DMS 273 (cell line): Measurements from ENCODE around the gene FOXRED2.
"Not testable (repeated sequence)": the region's sequence is repeated elsewhere in the genome, so short reads cannot be mapped to it uniquely, and the experiment has no call there.

Experiments used
- DNase-seq: peaks from one replicate; lab custom pipeline; 2025; ENCODE audit not compliant: unreplicated experiment; lab: John Stamatoyannopoulos, UW

Gene FOXRED2

DNA sequence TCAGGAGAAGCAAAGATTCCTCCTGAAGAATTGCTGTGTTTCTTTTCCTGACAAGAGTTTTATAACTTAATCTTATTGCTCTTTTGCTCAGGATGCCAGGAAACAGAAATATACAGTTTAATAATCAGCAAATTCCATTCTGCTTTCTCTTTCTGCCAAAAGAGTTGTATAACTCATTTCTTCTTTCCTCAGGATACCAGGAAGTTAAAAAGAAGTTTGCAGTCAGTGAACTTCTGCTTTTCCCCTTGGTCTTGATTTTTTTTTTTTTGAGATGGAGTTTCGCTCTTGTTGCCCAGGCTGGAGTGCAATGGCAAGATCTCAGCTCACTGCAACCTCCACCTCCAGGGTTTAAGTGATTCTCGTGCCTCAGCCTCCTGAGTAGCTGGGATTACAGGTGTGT lies 13.1 kb upstream of the FOXRED2 start:
- DNase-seq, result not testable (repeated sequence)

DNA sequence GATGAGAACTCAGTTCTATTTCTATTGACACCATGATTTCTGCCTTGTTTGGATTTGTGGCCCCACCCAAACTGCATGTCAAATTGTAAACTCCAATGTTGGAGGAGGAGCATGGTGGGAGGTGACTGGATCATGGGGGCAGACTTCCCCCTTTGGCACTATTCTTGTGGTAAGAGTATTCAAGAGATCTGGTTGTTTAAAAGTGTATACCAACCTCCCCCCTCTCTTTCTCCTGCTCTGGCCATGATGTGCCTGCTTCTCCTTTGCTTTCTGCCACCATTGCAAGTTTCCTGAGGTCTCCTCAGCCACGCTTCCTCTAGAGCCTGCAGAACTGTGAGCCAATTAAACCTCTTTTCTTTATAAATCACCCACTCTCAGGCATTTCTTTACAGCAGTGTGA lies 7.9 kb upstream of the FOXRED2 start:
- no peak for DNase-seq

- DNase-seq, result no peak
Measured at GRCh38 chr22:36512991-36513390, 6.2 kb upstream of the FOXRED2 start.

DNA sequence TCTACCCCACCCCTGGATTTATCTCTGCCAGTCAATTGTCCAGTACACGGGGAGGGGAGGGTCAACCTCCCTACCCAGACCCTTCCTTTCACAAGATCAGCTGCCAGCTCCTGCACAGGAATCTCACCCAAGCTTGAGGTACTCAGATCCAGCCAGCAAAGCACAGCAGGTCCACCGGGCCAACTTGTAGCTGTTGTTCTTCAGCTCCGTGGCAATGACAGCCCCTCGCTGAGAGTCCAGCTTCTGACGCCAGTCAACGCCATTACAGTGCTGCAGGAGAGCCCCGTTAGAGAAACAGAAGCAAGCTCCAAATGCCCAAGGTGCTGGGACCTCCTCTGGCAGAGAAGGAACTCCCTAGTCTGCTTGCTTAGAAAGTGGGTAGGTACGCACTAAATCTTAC lies 5.5 kb upstream of the FOXRED2 start:
- DNase-seq, result no peak

DNA sequence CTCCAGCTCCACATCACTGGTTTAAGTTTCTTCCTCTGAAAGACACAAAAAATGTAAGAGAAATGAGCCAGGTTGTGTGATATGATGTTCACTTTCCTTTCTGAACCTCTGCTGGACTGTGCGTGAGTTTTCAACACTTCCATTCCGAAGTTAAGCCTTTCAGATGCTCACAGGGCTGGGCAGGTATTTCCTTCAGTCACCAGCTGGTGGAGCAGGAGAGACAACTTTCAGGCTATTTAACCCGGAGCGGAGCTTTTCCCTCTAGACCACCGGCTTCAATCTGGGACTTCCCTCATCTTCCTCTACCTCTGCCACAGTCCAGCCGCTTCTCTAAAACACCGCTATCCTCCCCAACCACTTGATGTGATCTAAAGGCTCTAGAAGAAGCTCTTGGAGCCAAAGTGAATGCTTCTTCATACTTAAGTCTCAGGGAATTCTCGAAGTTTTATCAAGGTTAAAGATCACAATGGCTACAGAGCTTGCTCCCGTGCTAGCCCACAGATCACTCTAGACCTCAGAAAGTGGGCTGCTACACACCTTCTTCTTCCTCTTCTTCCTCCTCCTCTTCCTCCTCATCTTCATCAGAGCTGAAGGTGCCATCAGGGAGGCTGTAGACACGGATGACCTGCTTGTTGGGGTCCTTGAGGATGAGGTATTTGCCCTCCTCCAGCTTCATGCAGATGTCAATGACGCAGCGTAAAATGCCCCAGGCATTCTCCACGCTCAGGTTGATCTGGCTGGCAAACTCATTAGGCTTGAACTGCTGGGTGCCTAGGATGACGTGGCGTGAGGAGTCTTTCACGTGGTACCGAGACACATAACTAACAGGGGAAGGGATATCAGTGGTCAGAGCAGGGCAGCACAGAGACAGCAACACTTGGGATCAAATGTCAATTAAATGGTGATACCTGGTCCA lies 4.4 kb upstream of the FOXRED2 start:
- DNase-seq, result peak; percentile 73

DNA sequence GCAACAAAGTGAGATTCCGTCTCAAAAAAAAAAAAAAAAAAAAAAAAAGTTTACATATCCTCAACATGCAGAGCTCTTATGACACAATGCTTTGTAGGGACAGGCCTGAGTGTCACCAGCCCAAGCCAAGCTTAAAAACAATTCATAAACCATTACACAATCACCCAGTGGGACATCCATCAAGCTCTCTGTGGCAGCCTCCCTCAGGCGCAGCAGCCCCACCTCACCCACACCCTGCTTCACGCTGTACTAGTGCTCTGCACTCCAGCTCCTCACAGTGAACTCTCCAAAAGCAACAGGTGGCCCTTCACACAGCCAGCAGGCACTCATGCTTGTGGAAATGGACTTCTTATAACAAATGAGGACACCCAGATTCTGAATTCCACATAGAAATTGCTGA lies 3.5 kb upstream of the FOXRED2 start:
- DNase-seq, result no peak

GRCh38 chr22:36507518-36508010 lies 724 bp upstream of the FOXRED2 start:
- DNase-seq, result no peak

DNA sequence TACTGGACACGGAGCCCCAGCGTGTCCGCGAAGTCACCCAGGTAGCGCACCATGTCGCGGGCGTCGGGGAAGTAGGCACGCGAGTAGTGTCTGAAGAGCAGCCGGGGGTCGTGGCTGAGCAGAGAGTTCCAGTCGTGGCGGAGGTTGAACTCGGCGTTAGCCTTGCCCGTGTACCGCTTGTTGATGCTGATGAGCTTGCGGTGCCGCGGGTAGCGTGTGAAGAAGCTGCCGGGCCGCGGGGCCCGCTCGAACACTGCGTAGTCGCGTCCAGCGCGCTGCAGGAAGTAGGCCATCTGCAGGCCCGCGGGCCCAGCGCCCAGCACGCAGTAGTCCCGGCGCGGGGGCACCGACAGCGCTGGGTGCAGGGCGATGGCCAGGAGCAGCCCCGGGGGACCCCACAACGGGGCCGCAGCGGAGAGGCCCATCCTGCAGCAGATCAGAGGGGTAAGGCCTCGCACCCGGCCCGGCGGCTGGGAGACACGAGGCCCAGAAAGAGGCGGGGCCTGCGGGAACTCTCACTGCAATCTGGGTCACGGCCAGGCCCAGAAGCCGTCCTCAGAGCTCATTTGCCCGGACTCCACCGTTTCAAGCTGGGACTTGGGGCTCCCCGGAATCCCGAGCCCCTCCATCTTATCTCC lies 723 bp downstream of the FOXRED2 start:
- DNase-seq, result no peak

- DNase-seq, result peak; percentile 35
Measured at GRCh38 chr22:36497910-36498665, 8.8 kb downstream of the FOXRED2 start.

DNA sequence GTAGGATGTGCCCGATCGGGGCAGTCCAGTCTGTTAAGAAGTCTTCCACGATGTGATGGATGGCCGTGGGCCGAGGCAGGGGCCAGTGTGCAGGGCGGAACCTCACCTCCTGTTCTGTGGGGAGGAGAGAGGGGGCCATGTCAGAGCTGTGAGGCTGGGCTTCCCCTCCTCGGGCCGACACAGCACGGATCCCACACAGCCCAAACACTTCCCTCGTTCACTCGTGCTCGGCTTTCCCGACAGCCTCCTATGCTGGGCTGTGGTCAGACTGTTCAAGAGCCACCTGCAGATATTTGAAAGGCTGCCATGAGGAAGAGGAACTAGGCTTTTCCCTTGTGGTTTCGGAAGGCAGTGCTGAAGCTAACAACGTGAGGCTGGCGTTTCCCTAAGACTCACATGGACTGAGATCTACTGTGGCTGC lies 13.1 kb downstream of the FOXRED2 start:
- no peak for DNase-seq

DNA sequence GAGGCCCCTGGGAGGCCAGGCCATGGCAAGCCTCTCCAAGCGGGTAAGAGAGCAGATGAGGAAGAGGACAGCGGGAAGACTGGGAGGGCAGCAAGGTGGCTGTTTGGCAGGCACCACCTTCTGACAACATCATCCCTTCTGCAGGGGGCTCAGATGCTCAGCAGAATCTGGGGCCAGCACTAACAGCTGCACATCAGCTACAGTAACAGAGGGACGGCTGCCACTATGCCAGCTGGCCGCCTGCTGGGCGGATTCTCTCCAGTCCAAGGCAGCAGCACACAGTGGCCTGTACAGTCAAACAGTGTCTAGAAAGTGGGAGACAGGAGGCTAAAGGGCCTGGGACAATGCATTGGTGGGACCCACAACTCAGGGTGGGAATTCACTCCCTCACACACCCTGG lies 14.7 kb downstream of the FOXRED2 start:
- DNase-seq, result peak; percentile 64

GRCh38 chr22:36491155-36491554 lies 15.7 kb downstream of the FOXRED2 start:
- no peak for DNase-seq

GRCh38 chr22:36486619-36487384 lies 20.0 kb downstream of the FOXRED2 start:
- peak; percentile 60 for DNase-seq

GRCh38 chr22:36481393-36482168 lies 25.3 kb downstream of the FOXRED2 start, which contains the start of gene TXN2:
Gene TXN2 (minus strand): TSS chr22:36481640. CDS start chr22:36480837, 803 bp downstream.
- DNase-seq, result peak; percentile 97

DNA sequence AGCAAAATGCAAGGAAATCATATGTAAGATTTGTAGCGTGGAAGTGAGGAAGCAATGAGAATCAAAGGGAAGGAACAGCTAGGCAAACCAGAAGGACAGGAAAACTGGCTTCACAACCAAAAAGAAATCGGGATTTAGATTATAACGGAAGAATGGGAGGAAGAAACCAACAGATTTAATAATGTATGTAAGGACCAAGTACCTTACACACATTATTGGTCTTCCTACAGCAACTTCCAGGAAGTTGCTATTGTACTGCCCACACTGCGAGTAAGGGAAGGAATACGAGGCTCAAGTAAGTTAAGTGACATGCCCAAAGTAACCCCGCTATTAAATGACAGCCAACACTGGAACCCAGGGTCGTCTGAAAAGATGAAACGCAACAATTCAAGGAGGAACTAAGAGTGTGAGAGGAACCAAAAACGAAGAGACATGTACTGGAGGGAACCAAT lies 25.9 kb downstream of the FOXRED2 start:
- no peak for DNase-seq

- no peak for DNase-seq
Measured at GRCh38 chr22:36478966-36479365, 27.9 kb downstream of the FOXRED2 start.

GRCh38 chr22:36475341-36475740 lies 31.5 kb downstream of the FOXRED2 start:
- no peak for DNase-seq

GRCh38 chr22:36472689-36473088 lies 34.2 kb downstream of the FOXRED2 start:
- DNase-seq, result no peak

- no peak for DNase-seq
Measured at GRCh38 chr22:36471341-36471821, 35.5 kb downstream of the FOXRED2 start.

DNA sequence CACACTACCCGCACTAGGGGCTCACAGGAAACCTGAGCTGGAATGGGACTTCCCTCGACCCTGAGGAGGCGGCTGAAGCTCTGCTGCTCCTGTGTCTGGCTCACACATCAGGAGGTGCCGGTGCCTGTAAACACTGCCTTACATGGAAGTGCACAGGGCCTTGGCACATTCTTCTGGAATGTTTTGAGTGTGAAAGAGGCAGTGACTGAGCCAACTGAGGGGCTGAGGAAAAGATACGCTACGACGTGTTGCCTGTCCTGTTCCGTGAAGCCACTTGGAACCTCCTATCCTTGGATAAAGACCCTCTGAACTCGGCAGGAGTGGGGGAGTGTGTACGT lies 35.9 kb downstream of the FOXRED2 start:
- DNase-seq, result no peak
